ENCODE measurements around the gene KLK12.

DNA sequence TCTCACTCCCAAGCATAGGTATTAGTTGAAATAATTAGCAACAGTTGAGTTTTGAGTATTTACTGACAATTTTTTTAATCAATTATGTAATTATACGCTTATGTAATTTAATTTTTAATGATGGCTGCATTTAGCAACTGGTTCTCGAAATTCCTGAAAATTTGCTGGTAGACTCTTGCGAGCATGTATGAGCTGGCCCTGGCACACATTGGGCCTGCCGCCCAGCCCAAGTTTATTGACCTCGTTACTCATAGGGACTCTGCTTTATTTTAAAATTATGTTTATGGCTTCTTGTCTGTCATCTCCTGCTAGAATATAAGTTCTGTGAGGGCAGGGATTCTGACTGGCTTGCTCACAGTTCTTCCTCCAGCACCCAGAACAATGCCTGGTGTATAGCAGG, 41.2 kb upstream of the KLK12 start:
- no peak for TF ChIP-seq CTCF (IDR thresholded peaks at IDR 0.05)
- no peak for TF ChIP-seq POLR2A (IDR thresholded peaks at IDR 0.05)
